DND-41 (cell line): ENCODE data around the gene MAPK6.

ENCODE experiments used
- EZH2 ChIP-seq: IDR thresholded peaks from 3 replicates; pipeline ENCODE4 v1.6.1; 2012; ENCODE audit warnings: borderline replicate concordance, low read depth, mild to moderate bottlenecking, moderate library complexity, low read length, inconsistent platforms; ENCODE audit not compliant: severe bottlenecking
- TF ChIP-seq, protein P1 (sequence below): IDR thresholded peaks from 2 replicates; pipeline ENCODE4 v1.5.1; 2012; ENCODE audit warnings: borderline replicate concordance, low read length, moderate library complexity, mild to moderate bottlenecking; ENCODE audit not compliant: poor library complexity, severe bottlenecking; ENCODE audit errors: extremely low read depth

DNA sequence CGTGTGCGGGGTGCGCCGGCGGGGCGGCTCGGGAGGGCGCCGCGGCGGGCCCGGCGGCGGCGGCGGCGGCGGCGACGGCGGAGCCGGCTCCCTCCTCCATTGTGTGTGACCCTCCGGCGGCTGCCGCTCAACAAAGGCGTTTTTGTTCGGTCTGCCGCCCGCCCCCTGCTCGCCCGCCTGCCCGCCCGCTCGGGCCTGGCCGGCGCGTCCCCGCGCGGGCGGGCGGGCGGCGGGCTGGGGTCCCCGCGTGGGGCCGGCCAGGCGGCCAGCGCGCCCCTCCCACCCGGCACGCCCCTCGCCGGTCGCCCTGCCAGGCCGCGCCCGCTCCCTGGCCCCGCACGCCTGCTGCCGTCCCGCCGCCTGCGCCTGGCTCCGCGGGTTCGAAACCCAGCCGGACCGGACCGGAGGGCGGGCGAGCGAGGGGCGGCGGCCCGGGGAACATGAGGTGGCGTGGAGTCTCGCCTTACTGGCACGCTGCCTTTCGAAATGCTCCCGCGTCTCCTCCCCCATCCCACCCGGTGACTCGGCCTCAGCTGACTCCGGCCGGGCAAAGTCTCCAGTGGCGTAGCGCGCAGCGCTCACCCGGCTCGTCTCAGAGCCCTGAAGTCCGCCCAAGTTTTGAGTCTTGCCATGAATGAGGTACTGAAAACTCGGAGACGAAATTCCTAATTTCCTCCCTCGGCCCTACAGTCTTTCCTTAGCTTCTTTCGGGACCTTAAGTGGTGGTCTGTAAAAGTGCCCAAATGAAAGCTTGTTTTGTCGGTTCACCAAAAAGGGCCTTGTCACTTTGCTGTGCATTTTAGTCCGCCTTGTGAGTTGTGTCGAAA lies 588 bp downstream of the MAPK6 start:
- TF ChIP-seq, protein P1, sequence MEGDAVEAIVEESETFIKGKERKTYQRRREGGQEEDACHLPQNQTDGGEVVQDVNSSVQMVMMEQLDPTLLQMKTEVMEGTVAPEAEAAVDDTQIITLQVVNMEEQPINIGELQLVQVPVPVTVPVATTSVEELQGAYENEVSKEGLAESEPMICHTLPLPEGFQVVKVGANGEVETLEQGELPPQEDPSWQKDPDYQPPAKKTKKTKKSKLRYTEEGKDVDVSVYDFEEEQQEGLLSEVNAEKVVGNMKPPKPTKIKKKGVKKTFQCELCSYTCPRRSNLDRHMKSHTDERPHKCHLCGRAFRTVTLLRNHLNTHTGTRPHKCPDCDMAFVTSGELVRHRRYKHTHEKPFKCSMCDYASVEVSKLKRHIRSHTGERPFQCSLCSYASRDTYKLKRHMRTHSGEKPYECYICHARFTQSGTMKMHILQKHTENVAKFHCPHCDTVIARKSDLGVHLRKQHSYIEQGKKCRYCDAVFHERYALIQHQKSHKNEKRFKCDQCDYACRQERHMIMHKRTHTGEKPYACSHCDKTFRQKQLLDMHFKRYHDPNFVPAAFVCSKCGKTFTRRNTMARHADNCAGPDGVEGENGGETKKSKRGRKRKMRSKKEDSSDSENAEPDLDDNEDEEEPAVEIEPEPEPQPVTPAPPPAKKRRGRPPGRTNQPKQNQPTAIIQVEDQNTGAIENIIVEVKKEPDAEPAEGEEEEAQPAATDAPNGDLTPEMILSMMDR, result no peak
- TF ChIP-seq EZH2, result no peak
